WTC11 (cell line): ENCODE data around the gene PTN. TPM values are rescaled to one million over a fixed set of nuclear protein-coding genes. Genes with fewer than 3 reads are reported as not detected.

Experiments used
- ATAC-seq: fragments of 200-7000 bp; cut with Tn5 transposase; 2 replicates; pipeline ENCODE4 v1.10.0; 2021; ENCODE audit warnings: mild to moderate bottlenecking, moderate library complexity
- CTCF ChIA-PET: fragments of 300-600 bp; sonication (Branson Sonifier 250); formaldehyde crosslinking; loops from one replicate; lab custom pipeline; 2021; ENCODE audit warnings: antibody characterized with exemption; lab: Charles Lee
- POLR2A ChIA-PET: fragments of 350-600 bp; sonication (Branson Sonifier 250); formaldehyde crosslinking; loops from one replicate; lab custom pipeline; 2021; ENCODE audit warnings: antibody characterized with exemption; lab: Charles Lee
- DNase-seq: peaks from one replicate; pipeline ENCODE4 v3.0.0; 2021; ENCODE audit warnings: low spot score
- H3K27ac Mint-ChIP-seq: 2 replicates; pipeline ENCODE4 v1.8.0; 2021; ENCODE audit warnings: mixed read lengths
- H3K27me3 Mint-ChIP-seq: 2 replicates; pipeline ENCODE4 v1.8.0; 2021; ENCODE audit warnings: low read depth, mild to moderate bottlenecking, moderate library complexity, mixed read lengths
- H3K36me3 Mint-ChIP-seq: 2 replicates; pipeline ENCODE4 v1.8.0; 2021; ENCODE audit warnings: mixed read lengths
- H3K4me1 Mint-ChIP-seq: 2 replicates; pipeline ENCODE4 v1.8.0; 2022; ENCODE audit warnings: mixed read lengths
- H3K4me3 Mint-ChIP-seq: 2 replicates; pipeline ENCODE4 v1.8.0; 2021; ENCODE audit warnings: mild to moderate bottlenecking, moderate library complexity, mixed read lengths
- H3K9me3 Mint-ChIP-seq: 2 replicates; pipeline ENCODE4 v1.8.0; 2021; ENCODE audit warnings: mixed read lengths
- AR ChIP-seq: fragments of 250-450 bp; sonication (Bioruptor Pico); IDR thresholded peaks from 2 replicates; pipeline ENCODE4 v1.9.0; 2021; ENCODE audit warnings: mild to moderate bottlenecking
- ATF3 ChIP-seq: sonication (generic); formaldehyde crosslinking; conservative IDR thresholded peaks from 2 replicates; pipeline ENCODE4 v1.8.1; 2022; ENCODE audit warnings: mild to moderate bottlenecking, missing genetic modification reagents
- CREB1 ChIP-seq: sonication (generic); formaldehyde crosslinking; IDR thresholded peaks from 2 replicates; pipeline ENCODE4 v1.8.0; 2023; ENCODE audit warnings: mild to moderate bottlenecking, missing genetic modification reagents
- CREM ChIP-seq: sonication (generic); formaldehyde crosslinking; IDR thresholded peaks from 2 replicates; pipeline ENCODE4 v1.8.1; 2022; ENCODE audit warnings: mild to moderate bottlenecking, missing genetic modification reagents, moderate library complexity
- CTCF ChIP-seq: fragments of 200-600 bp; IDR thresholded peaks from 2 replicates; pipeline ENCODE4 v1.8.0; 2022; ENCODE audit warnings: antibody characterized with exemption
- KAT7 ChIP-seq: sonication (generic); formaldehyde crosslinking; IDR thresholded peaks from 2 replicates; pipeline ENCODE4 v1.8.1; 2023; ENCODE audit warnings: missing genetic modification reagents, mild to moderate bottlenecking, borderline replicate concordance
- NR3C1 ChIP-seq: sonication (generic); formaldehyde crosslinking; conservative IDR thresholded peaks from 2 replicates; pipeline ENCODE4 v1.8.1; 2023; ENCODE audit warnings: low read depth, mild to moderate bottlenecking, missing genetic modification reagents
- OVOL2 ChIP-seq: fragments of 250-450 bp; sonication (Bioruptor Pico); IDR thresholded peaks from 2 replicates; pipeline ENCODE4 v1.9.0; 2021; ENCODE audit warnings: mild to moderate bottlenecking, borderline replicate concordance
- PRRX2 ChIP-seq: fragments of 250-450 bp; sonication (Bioruptor Pico); IDR thresholded peaks from 2 replicates; pipeline ENCODE4 v1.8.0; 2021; ENCODE audit warnings: mild to moderate bottlenecking
- SP1 ChIP-seq: sonication (generic); formaldehyde crosslinking; conservative IDR thresholded peaks from 2 replicates; pipeline ENCODE4 v1.8.1; 2022; ENCODE audit warnings: missing genetic modification reagents
- TP53 ChIP-seq: sonication (generic); formaldehyde crosslinking; IDR thresholded peaks from 2 replicates; pipeline ENCODE4 v1.8.1; 2023; ENCODE audit warnings: mild to moderate bottlenecking, missing genetic modification reagents
- ZBTB21 ChIP-seq: sonication (generic); formaldehyde crosslinking; IDR thresholded peaks from 2 replicates; pipeline ENCODE4 v1.8.1; 2023; ENCODE audit warnings: mild to moderate bottlenecking, missing genetic modification reagents, borderline replicate concordance
- ZNF138 ChIP-seq: sonication (generic); formaldehyde crosslinking; conservative IDR thresholded peaks from 2 replicates; pipeline ENCODE4 v1.8.1; 2022; ENCODE audit warnings: mild to moderate bottlenecking, moderate library complexity, missing genetic modification reagents
- ZNF232 ChIP-seq: sonication (generic); formaldehyde crosslinking; IDR thresholded peaks from 2 replicates; pipeline ENCODE4 v1.8.0; 2022; ENCODE audit warnings: mild to moderate bottlenecking, missing genetic modification reagents
- ZNF281 ChIP-seq: sonication (generic); formaldehyde crosslinking; IDR thresholded peaks from 2 replicates; pipeline ENCODE4 v1.8.0; 2023; ENCODE audit warnings: mild to moderate bottlenecking, missing genetic modification reagents
- ZNF416 ChIP-seq: fragments of 250-450 bp; sonication (Bioruptor Pico); IDR thresholded peaks from 2 replicates; pipeline ENCODE4 v1.9.0; 2021; ENCODE audit warnings: mild to moderate bottlenecking, inconsistent platforms
- ZNF512 ChIP-seq: sonication (generic); formaldehyde crosslinking; IDR thresholded peaks from 2 replicates; pipeline ENCODE4 v1.8.1; 2022; ENCODE audit warnings: missing genetic modification reagents, borderline replicate concordance
- total RNA-seq: library from RNA; stranded (reverse); gene quantifications from 3 replicates; pipeline ENCODE4 v1.2.3, GENCODE V29; 2021
- TF ChIP-seq, protein P1 (sequence below): sonication (generic); formaldehyde crosslinking; IDR thresholded peaks from 2 replicates; pipeline ENCODE4 v1.8.1; 2022; ENCODE audit warnings: mild to moderate bottlenecking, moderate library complexity, missing genetic modification reagents

PTN gene
- total RNA-seq, 1 experiment from 2014 or later = 18.9 TPM

DNA sequence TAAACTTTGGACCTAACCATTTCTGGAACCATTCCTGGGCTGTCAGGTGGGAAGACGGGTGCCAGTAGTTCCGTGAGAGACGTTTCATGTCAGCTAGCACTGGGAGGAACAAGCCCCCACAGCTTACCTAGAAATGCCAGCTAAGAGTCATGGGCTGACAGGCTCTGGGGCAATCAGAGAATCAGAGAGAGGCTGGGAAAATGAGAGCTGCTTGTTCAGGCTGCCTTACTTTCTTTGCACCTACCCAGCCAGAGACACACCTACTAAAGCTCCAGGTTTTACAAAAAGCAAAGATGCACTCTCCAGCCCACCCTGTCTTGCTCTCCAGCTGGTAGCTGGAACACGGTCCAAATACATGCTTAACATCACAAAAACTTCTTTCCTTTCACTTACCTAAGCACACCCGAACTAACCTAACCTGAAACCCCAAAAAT, 688 bp downstream of the PTN start:
- peaks cover 3% of the 10 kb centered on the region for H3K9me3 Mint-ChIP-seq
- peaks cover 61% of the 10 kb centered on the region for H3K4me1 Mint-ChIP-seq
- ATAC-seq (peak; percentile 15), DNase-seq (no peak)
- ChIA-PET POLR2A (no interaction called here), CTCF (interaction anchor here (0.8 to 3.7 kb wide), 5 partner anchors 10 to 249 kb away, joined by 3 to 27 read pairs (median 4); no protein-coding TSS in a partner anchor)
- H3K4me3 Mint-ChIP-seq = peak overlapping the region; percentile 83
- peak overlapping the region; percentile 55 for H3K27ac Mint-ChIP-seq
- H3K36me3 Mint-ChIP-seq = no peaks in the 10 kb centered on the region
- H3K27me3 Mint-ChIP-seq = peaks cover 19% of the 10 kb centered on the region
- TF ChIP-seq TP53 = no peak
- TF ChIP-seq CREB1 (CRISPR knock-in tag) = no peak
- TF ChIP-seq ZNF281 (CRISPR knock-in tag) = no peak
- TF ChIP-seq ZBTB21 (CRISPR knock-in tag) = no peak; the same call in 1 of the 2 replicates
- TF ChIP-seq CREM (CRISPR knock-in tag) = no peak
- no peak for TF ChIP-seq ZNF416
- TF ChIP-seq ZNF138 (CRISPR knock-in tag) = no peak
- TF ChIP-seq, all 79 proteins: peak for 0

- DNase-seq = no peak
- H3K9me3 Mint-ChIP-seq = peaks cover 3% of the 10 kb centered on the region
- peaks cover 19% of the 10 kb centered on the region for H3K27me3 Mint-ChIP-seq
- TF ChIP-seq ZNF512 (CRISPR knock-in tag) (no peak), KAT7 (CRISPR knock-in tag) (no peak), NR3C1 (CRISPR knock-in tag) (no peak), PRRX2 (CRISPR knock-in tag) (no peak), SP1 (CRISPR knock-in tag) (no peak), ZNF281 (CRISPR knock-in tag) (no peak)
- no peaks in the 10 kb centered on the region for H3K36me3 Mint-ChIP-seq
- POLR2A ChIA-PET = no interaction called here
- H3K27ac Mint-ChIP-seq = 0 out of 2 replicates have a peak overlapping the region, but pooled peaks have one; percentile 13
- CTCF ChIA-PET = interaction anchor here (1.1 to 3.7 kb wide), 4 partner anchors 113 to 249 kb away, joined by 3 to 27 read pairs (median 6); no protein-coding TSS in a partner anchor
- peaks cover 61% of the 10 kb centered on the region for H3K4me1 Mint-ChIP-seq
- ATAC-seq = no peak
- peak overlapping the region; percentile 83 for H3K4me3 Mint-ChIP-seq
Measured at GRCh38 chr7:137342265-137342664, 1.3 kb downstream of the PTN start.

GRCh38 chr7:137337902-137338301, 5.6 kb downstream of the PTN start:
- DNase-seq (peak; percentile 24), ATAC-seq (peak; percentile 91)
- Mint-ChIP-seq H3K4me1 (peaks cover 28% of the 10 kb centered on the region), H3K36me3 (no peaks in the 10 kb centered on the region), H3K9me3 (peaks cover 3% of the 10 kb centered on the region; the same call in 1 of the 2 replicates), H3K4me3 (no peak overlapping the region), H3K27me3 (no peaks in the 10 kb centered on the region; the same call in 1 of the 2 replicates), H3K27ac (no peak overlapping the region)
- CTCF ChIA-PET = interaction anchor here (0.6 to 3.0 kb wide), 24 partner anchors 9 to 1537 kb away, joined by 3 to 40 read pairs (median 4); no protein-coding TSS in a partner anchor
- TF ChIP-seq ATF3 (CRISPR knock-in tag) (no peak), ZNF232 (CRISPR knock-in tag) (no peak), AR (CRISPR knock-in tag) (no peak), OVOL2 (CRISPR knock-in tag) (no peak), CTCF (peak; percentile 31; the same call in 1 of the 2 replicates)
- TF ChIP-seq, protein P1, sequence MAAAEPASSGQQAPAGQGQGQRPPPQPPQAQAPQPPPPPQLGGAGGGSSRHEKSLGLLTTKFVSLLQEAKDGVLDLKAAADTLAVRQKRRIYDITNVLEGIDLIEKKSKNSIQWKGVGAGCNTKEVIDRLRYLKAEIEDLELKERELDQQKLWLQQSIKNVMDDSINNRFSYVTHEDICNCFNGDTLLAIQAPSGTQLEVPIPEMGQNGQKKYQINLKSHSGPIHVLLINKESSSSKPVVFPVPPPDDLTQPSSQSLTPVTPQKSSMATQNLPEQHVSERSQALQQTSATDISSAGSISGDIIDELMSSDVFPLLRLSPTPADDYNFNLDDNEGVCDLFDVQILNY (CRISPR knock-in tag) = no peak
- POLR2A ChIA-PET = interaction anchor here (0.7 to 0.8 kb wide), 2 partner anchors 10 to 124 kb away, joined by 3 to 4 read pairs; no protein-coding TSS in a partner anchor
